K562 (cell line): ENCODE results near the gene C1orf105. TPM values are rescaled to one million over a fixed set of nuclear protein-coding genes. Genes with fewer than 3 reads are reported as not detected.
A peak's percentile ranks its signal among the peaks of the same experiment; 100 is the strongest.

Experiments
- ADNP ChIP-seq: fragments of 200-800 bp; sonication (Bioruptor generic); IDR thresholded peaks from 2 replicates; pipeline ENCODE4 v1.6.1; 2016; ENCODE audit warnings: missing genetic modification characterization, missing compliant biosample characterization
- ARID2 ChIP-seq: fragments of 450-650 bp; IDR thresholded peaks from 2 replicates; pipeline ENCODE4 v1.6.1; 2017; ENCODE audit warnings: antibody characterized with exemption, mild to moderate bottlenecking
- ATF4 ChIP-seq: fragments of 450-650 bp; formaldehyde crosslinking; IDR thresholded peaks from 2 replicates; pipeline ENCODE4 v1.4.0; 2022; ENCODE audit warnings: mild to moderate bottlenecking, moderate library complexity
- CBFB ChIP-seq: sonication (generic); formaldehyde crosslinking; IDR thresholded peaks from 2 replicates; pipeline ENCODE4 v1.4.0; 2020; ENCODE audit warnings: mild to moderate bottlenecking, missing genetic modification reagents
- CBX1 ChIP-seq: sonication (generic); IDR thresholded peaks from 2 replicates; pipeline ENCODE4 v1.6.1; 2016; ENCODE audit warnings: antibody characterized with exemption, low read depth, mild to moderate bottlenecking
- CHD4 ChIP-seq: fragments of 200-600 bp; sonication (generic); IDR thresholded peaks from 3 replicates; pipeline ENCODE4 v1.6.1; 2012; ENCODE audit warnings: low read depth, mild to moderate bottlenecking, mixed read lengths, low read length, inconsistent platforms; ENCODE audit not compliant: insufficient read depth, insufficient replicate concordance, poor library complexity, severe bottlenecking
- CTBP1 ChIP-seq: fragments of 450-650 bp; IDR thresholded peaks from 2 replicates; pipeline ENCODE4 v1.6.1; 2016; ENCODE audit warnings: borderline replicate concordance
- FOXA1 ChIP-seq: fragments of 450-650 bp; IDR thresholded peaks from 2 replicates; pipeline ENCODE4 v1.6.1; 2016; ENCODE audit warnings: mild to moderate bottlenecking, borderline replicate concordance
- HDGF ChIP-seq: fragments of 450-650 bp; IDR thresholded peaks from 2 replicates; pipeline ENCODE4 v1.6.1; 2016
- KDM5B ChIP-seq: fragments of 200-600 bp; sonication (generic); IDR thresholded peaks from 2 replicates; pipeline ENCODE4 v1.6.1; 2012; ENCODE audit warnings: low read depth, mild to moderate bottlenecking, moderate library complexity, low read length, control low read depth, inconsistent platforms; ENCODE audit not compliant: insufficient replicate concordance
- MAX ChIP-seq: sonication (generic); formaldehyde crosslinking; IDR thresholded peaks from 2 replicates; pipeline ENCODE4 v1.9.0; 2022; ENCODE audit warnings: mild to moderate bottlenecking, missing genetic modification reagents
- NR3C1 ChIP-seq: sonication (generic); formaldehyde crosslinking; IDR thresholded peaks from 2 replicates; pipeline ENCODE4 v1.8.1; 2022; ENCODE audit warnings: missing genetic modification reagents
- POLR2H ChIP-seq: IDR thresholded peaks from 2 replicates; pipeline ENCODE4 v1.6.1; 2016; ENCODE audit warnings: missing genetic modification characterization, low read depth, mild to moderate bottlenecking, control low read depth, missing compliant biosample characterization, moderate library complexity
- RNF219 ChIP-seq: fragments of 250-450 bp; sonication (Bioruptor Pico); IDR thresholded peaks from 2 replicates; pipeline ENCODE4 v1.5.0; 2022; ENCODE audit warnings: mild to moderate bottlenecking
- SP1 ChIP-seq: sonication (generic); formaldehyde crosslinking; IDR thresholded peaks from 2 replicates; pipeline ENCODE4 v1.8.1; 2022; ENCODE audit warnings: mild to moderate bottlenecking, missing genetic modification reagents
- STAG1 ChIP-seq: sonication (generic); formaldehyde crosslinking; IDR thresholded peaks from 2 replicates; pipeline ENCODE4 v1.5.0; 2020; ENCODE audit warnings: missing genetic modification reagents, borderline replicate concordance
- TEAD2 ChIP-seq: fragments of 450-650 bp; IDR thresholded peaks from 2 replicates; pipeline ENCODE4 v1.6.1; 2016; ENCODE audit warnings: missing genetic modification characterization, control low read depth, missing compliant biosample characterization
- ZNF239 ChIP-seq: fragments of 250-450 bp; sonication (Bioruptor Pico); IDR thresholded peaks from 2 replicates; pipeline ENCODE4 v1.4.0; 2020; ENCODE audit warnings: mild to moderate bottlenecking
- ZNF311 ChIP-seq: fragments of 250-450 bp; sonication (Bioruptor Pico); IDR thresholded peaks from 2 replicates; pipeline ENCODE4 v1.4.0; 2020; ENCODE audit warnings: mild to moderate bottlenecking, moderate library complexity
- ZNF444 ChIP-seq: fragments of 250-450 bp; sonication (Bioruptor Pico); IDR thresholded peaks from 2 replicates; pipeline ENCODE4 v1.4.0; 2020; ENCODE audit warnings: mild to moderate bottlenecking, moderate library complexity
- polyA plus RNA-seq, 8 experiments: library from polyadenylated mRNA; depleted of rRNA in 4 of 8; stranded (reverse) in 5 of 8; unstranded in 3 of 8; fragments of >200 nt; fragmentation: Nextera tagmentation in 2 of 8; fragmentation: Illumina TruSeq in 1 of 8; extraction: Ambion mirVana in 2 of 8; extraction: Trizol in 1 of 8; gene quantifications; 2 replicates each; pipeline versions ENCODE4 v1.2.1 to v1.2.3, GENCODE V29; 2011 to 2014; ENCODE audit warnings: inconsistent platforms in 1 of 8, missing spikeins in 1 of 8
- total RNA-seq, 7 experiments: library from RNA; depleted of rRNA in 6 of 7; stranded (reverse); fragments of >200 nt in 6 of 7; fragmentation: Illumina TruSeq in 2 of 7; extraction: Trizol in 2 of 7; gene quantifications; 2 replicates each; pipeline versions ENCODE4 v1.2.1 to v1.2.3, GENCODE V29; 2011 to 2021; ENCODE audit warnings: low replicate concordance in 1 of 7
- TF ChIP-seq, protein P1 (sequence below): fragments of 450-650 bp; IDR thresholded peaks from one replicate; pipeline ENCODE4 v1.6.1; 2018; ENCODE audit warnings: mild to moderate bottlenecking, moderate library complexity; ENCODE audit not compliant: partially characterized antibody
- TF ChIP-seq, protein P2 (sequence below), 2 experiments: fragments of 200-800 bp in 1 of 2; sonication (Bioruptor generic) in 1 of 2; sonication (generic) in 1 of 2; formaldehyde crosslinking in 1 of 2; IDR thresholded peaks in 1 of 2; conservative IDR thresholded peaks in 1 of 2; 2 replicates each; pipeline versions ENCODE4 v1.5.0 to v1.6.1; 2016 to 2020; ENCODE audit warnings: missing compliant biosample characterization in 1 of 2, missing genetic modification characterization in 1 of 2, missing genetic modification reagents in 1 of 2

C1orf105 gene
- total and polyA plus RNA-seq, 9 of the 15 experiments (the other 6 are each of a cell fraction or from before 2014, with no cell fraction given) = 0.08 TPM; not detected in 8

DNA sequence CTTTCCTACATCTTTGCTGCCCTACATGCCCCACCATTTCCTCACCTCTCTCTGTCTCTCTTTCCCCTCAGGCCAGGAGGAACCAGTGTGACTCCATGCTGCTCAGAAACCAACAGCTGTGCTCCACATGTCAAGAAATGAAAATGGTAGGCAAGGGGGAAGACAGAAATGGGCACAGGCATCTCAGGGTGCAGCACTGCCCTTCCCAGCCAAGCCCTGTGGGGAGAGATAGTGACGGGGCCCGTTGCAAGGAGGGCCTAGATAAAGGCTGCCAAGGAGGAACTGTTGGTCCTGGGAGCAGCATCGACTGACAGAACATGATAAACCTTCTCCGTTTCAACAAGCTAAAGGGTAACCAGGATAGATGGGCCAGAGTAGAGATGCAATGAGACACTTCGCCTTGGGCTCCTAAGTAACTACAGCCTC lies 35.9 kb downstream of the C1orf105 start (continued):
- TF ChIP-seq SP1 (CRISPR knock-in tag) = peak; percentile 44; the same call in 1 of the 2 replicates
- peak; percentile 75 for TF ChIP-seq ATF4
- peak; percentile 91 for TF ChIP-seq ZNF311 (CRISPR knock-in tag)
- TF ChIP-seq, protein P1, sequence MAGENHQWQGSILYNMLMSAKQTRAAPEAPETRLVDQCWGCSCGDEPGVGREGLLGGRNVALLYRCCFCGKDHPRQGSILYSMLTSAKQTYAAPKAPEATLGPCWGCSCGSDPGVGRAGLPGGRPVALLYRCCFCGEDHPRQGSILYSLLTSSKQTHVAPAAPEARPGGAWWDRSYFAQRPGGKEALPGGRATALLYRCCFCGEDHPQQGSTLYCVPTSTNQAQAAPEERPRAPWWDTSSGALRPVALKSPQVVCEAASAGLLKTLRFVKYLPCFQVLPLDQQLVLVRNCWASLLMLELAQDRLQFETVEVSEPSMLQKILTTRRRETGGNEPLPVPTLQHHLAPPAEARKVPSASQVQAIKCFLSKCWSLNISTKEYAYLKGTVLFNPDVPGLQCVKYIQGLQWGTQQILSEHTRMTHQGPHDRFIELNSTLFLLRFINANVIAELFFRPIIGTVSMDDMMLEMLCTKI = no peak
- no peak for TF ChIP-seq FOXA1
- TF ChIP-seq HDGF = no peak
- TF ChIP-seq CBX1 = no peak
- no peak for TF ChIP-seq NR3C1 (CRISPR knock-in tag)
- no peak for TF ChIP-seq ADNP
- no peak for TF ChIP-seq STAG1 (CRISPR knock-in tag)
- no peak for TF ChIP-seq ARID2
- no peak for TF ChIP-seq POLR2H
- TF ChIP-seq TEAD2 (tag) = no peak
- TF ChIP-seq MAX (CRISPR knock-in tag) = peak; percentile 53; the same call in 1 of the 2 replicates
- TF ChIP-seq ZNF444 (CRISPR knock-in tag) = peak; percentile 82
- no peak for TF ChIP-seq CBFB (CRISPR knock-in tag)
- TF ChIP-seq, protein P2, sequence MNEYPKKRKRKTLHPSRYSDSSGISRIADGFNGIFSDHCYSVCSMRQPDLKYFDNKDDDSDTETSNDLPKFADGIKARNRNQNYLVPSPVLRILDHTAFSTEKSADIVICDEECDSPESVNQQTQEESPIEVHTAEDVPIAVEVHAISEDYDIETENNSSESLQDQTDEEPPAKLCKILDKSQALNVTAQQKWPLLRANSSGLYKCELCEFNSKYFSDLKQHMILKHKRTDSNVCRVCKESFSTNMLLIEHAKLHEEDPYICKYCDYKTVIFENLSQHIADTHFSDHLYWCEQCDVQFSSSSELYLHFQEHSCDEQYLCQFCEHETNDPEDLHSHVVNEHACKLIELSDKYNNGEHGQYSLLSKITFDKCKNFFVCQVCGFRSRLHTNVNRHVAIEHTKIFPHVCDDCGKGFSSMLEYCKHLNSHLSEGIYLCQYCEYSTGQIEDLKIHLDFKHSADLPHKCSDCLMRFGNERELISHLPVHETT (CRISPR knock-in tag; conservative IDR thresholded peaks at IDR 0.05 in 1 of 2, IDR thresholded peaks at IDR 0.05 in 1 of 2) = peak in 1 of 2 experiments; percentile 92; a peak in 2 of 4 replicates
- peak; percentile 59 for TF ChIP-seq ZNF239 (CRISPR knock-in tag)
- peak; percentile 92 for TF ChIP-seq CTBP1
- no peak for TF ChIP-seq RNF219 (CRISPR knock-in tag)
- no peak for TF ChIP-seq CHD4
- TF ChIP-seq KDM5B = no peak
